RPMI8226 (cell line): ENCODE measurements around the gene GMPR.

Source experiments
- DNase-seq: peaks from one replicate; pipeline ENCODE4 v3.0.0-alpha.2; 2015

GMPR gene

GRCh38 chr6:16274885-16275589, 36.6 kb downstream of the GMPR start:
- no peak for DNase-seq

- peak; percentile 74 for DNase-seq
Measured at GRCh38 chr6:16277101-16277981, 39.0 kb downstream of the GMPR start.

- peak; percentile 18 for DNase-seq
Measured at GRCh38 chr6:16278048-16278724, 39.8 kb downstream of the GMPR start.

- no peak for DNase-seq
Measured at GRCh38 chr6:16278750-16279149, 40.4 kb downstream of the GMPR start.

- no peak for DNase-seq
Measured at GRCh38 chr6:16279243-16279642, 40.9 kb downstream of the GMPR start.

- DNase-seq = no peak
Measured at GRCh38 chr6:16282370-16282769, 44.0 kb downstream of the GMPR start.

- DNase-seq = no peak
Measured at GRCh38 chr6:16284472-16284871, 46.1 kb downstream of the GMPR start.

- DNase-seq = no peak
Measured at GRCh38 chr6:16285467-16286150, 47.2 kb downstream of the GMPR start.

- DNase-seq = peak; percentile 60
Measured at GRCh38 chr6:16286151-16286522, 47.8 kb downstream of the GMPR start.

GRCh38 chr6:16288163-16288562, 49.8 kb downstream of the GMPR start:
- no peak for DNase-seq

GRCh38 chr6:16291739-16292138, 53.4 kb downstream of the GMPR start:
- no peak for DNase-seq

- DNase-seq = no peak
Measured at GRCh38 chr6:16292432-16292831, 54.0 kb downstream of the GMPR start.

GRCh38 chr6:16292942-16293341, 54.6 kb downstream of the GMPR start:
- no peak for DNase-seq

GRCh38 chr6:16294371-16294770, 56.0 kb downstream of the GMPR start:
- DNase-seq = no peak

GRCh38 chr6:16295060-16295459, 56.7 kb downstream of the GMPR start:
- no peak for DNase-seq

- no peak for DNase-seq
Measured at GRCh38 chr6:16295471-16295870, 57.1 kb downstream of the GMPR start.

GRCh38 chr6:16296061-16296670, 57.8 kb downstream of the GMPR start:
- DNase-seq = no peak

GRCh38 chr6:16299861-16300260, 61.5 kb downstream of the GMPR start:
- DNase-seq = no peak

GRCh38 chr6:16301511-16301910, 63.1 kb downstream of the GMPR start:
- DNase-seq = no peak

GRCh38 chr6:16302721-16303552, 64.5 kb downstream of the GMPR start:
- DNase-seq = no peak

GRCh38 chr6:16305246-16305725, 66.9 kb downstream of the GMPR start:
- DNase-seq = no peak

- DNase-seq = no peak
Measured at GRCh38 chr6:16305788-16306187, 67.4 kb downstream of the GMPR start.
